Progenitor cell of endocrine pancreas (in vitro differentiated cells): ENCODE results near the gene CRAMP1. TPM values are rescaled to one million over a fixed set of nuclear protein-coding genes. Genes with fewer than 3 reads are reported as not detected.
A peak's percentile ranks its signal among the peaks of the same experiment; 100 is the strongest.

ENCODE experiments used
- DNase-seq: peaks from one replicate; pipeline ENCODE4 v3.0.0; 2021; ENCODE audit warnings: low spot score; ENCODE audit not compliant: unreplicated experiment
- H3K27ac Mint-ChIP-seq: 2 replicates; pipeline ENCODE4 v1.8.0; 2021; ENCODE audit warnings: mild to moderate bottlenecking, moderate library complexity, mixed read lengths
- H3K27me3 Mint-ChIP-seq: 2 replicates; pipeline ENCODE4 v1.8.0; 2021; ENCODE audit warnings: mixed read lengths
- H3K36me3 Mint-ChIP-seq: 2 replicates; pipeline ENCODE4 v1.8.0; 2022; ENCODE audit warnings: mixed read lengths; ENCODE audit not compliant: insufficient read depth
- H3K4me1 Mint-ChIP-seq: 2 replicates; pipeline ENCODE4 v1.8.0; 2021; ENCODE audit warnings: low read depth, mixed read lengths
- H3K4me3 Mint-ChIP-seq: 2 replicates; pipeline ENCODE4 v1.8.0; 2021; ENCODE audit warnings: low read depth, mild to moderate bottlenecking, moderate library complexity, mixed read lengths
- H3K9me3 Mint-ChIP-seq: 2 replicates; pipeline ENCODE4 v1.8.0; 2021; ENCODE audit warnings: low read depth, mixed read lengths
- CTCF ChIP-seq: fragments of 200-600 bp; sonication (generic); IDR thresholded peaks from one replicate; pipeline ENCODE4 v1.5.0; 2021; ENCODE audit warnings: antibody characterized with exemption, mild to moderate bottlenecking; ENCODE audit not compliant: unreplicated experiment
- total RNA-seq: library from RNA; stranded (reverse); gene quantifications from 2 replicates; pipeline ENCODE4 v1.2.1, GENCODE V29; 2021

Gene CRAMP1
- total RNA-seq, 1 donor from 2014 or later, result 58.3 TPM

- Mint-ChIP-seq H3K4me1 (peaks cover 21% of the 10 kb centered on the region), H3K4me3 (peak overlapping the region; percentile 96), H3K27ac (peak overlapping the region; percentile 96), H3K36me3 (peaks cover 14% of the 10 kb centered on the region), H3K9me3 (no peaks in the 10 kb centered on the region), H3K27me3 (no peaks in the 10 kb centered on the region)
- no peak for DNase-seq
- no peak for TF ChIP-seq CTCF
These were observed 66.4 kb downstream of the CRAMP1 start for GRCh38 chr16:1678500-1679098.

- H3K4me1 Mint-ChIP-seq, result peaks cover 21% of the 10 kb centered on the region
These were observed 68.2 kb downstream of the CRAMP1 start for GRCh38 chr16:1680361-1680760.

GRCh38 chr16:1681032-1681431, 68.9 kb downstream of the CRAMP1 start:
- Mint-ChIP-seq H3K4me1 (peaks cover 24% of the 10 kb centered on the region), H3K9me3 (no peaks in the 10 kb centered on the region), H3K27ac (peak overlapping the region; percentile 95), H3K36me3 (peaks cover 16% of the 10 kb centered on the region), H3K27me3 (no peaks in the 10 kb centered on the region), H3K4me3 (peak overlapping the region; percentile 33)
- no peak for DNase-seq
- TF ChIP-seq CTCF, result no peak

More at GRCh38 chr16:1680361-1680760, 68.2 kb downstream of the CRAMP1 start:
- H3K36me3 Mint-ChIP-seq, result peaks cover 12% of the 10 kb centered on the region
- TF ChIP-seq CTCF, result no peak
- peak overlapping the region; percentile 96 for H3K4me3 Mint-ChIP-seq
- H3K9me3 Mint-ChIP-seq, result no peaks in the 10 kb centered on the region
- no peak for DNase-seq
- peak overlapping the region; percentile 95 for H3K27ac Mint-ChIP-seq
- no peaks in the 10 kb centered on the region for H3K27me3 Mint-ChIP-seq

- Mint-ChIP-seq H3K4me3 (no peak overlapping the region), H3K9me3 (no peaks in the 10 kb centered on the region), H3K27me3 (no peaks in the 10 kb centered on the region), H3K36me3 (peaks cover 26% of the 10 kb centered on the region), H3K4me1 (peaks cover 37% of the 10 kb centered on the region), H3K27ac (peak overlapping the region; percentile 100)
- TF ChIP-seq CTCF, result no peak
- DNase-seq, result no peak
These were observed 75.5 kb downstream of the CRAMP1 start for GRCh38 chr16:1687427-1688316.

GRCh38 chr16:1688807-1689560, 76.8 kb downstream of the CRAMP1 start:
- no peak for DNase-seq

More at GRCh38 chr16:1688807-1689560, 76.8 kb downstream of the CRAMP1 start:
- no peak for TF ChIP-seq CTCF
- H3K4me1 Mint-ChIP-seq, result peaks cover 37% of the 10 kb centered on the region
- H3K9me3 Mint-ChIP-seq, result no peaks in the 10 kb centered on the region
- H3K27me3 Mint-ChIP-seq, result no peaks in the 10 kb centered on the region
- peak overlapping the region; percentile 100 for H3K27ac Mint-ChIP-seq
- H3K36me3 Mint-ChIP-seq, result peaks cover 31% of the 10 kb centered on the region
- H3K4me3 Mint-ChIP-seq, result peak overlapping the region; percentile 47
